ENCODE measurements around the gene CMIP. TPM values are rescaled to one million over a fixed set of nuclear protein-coding genes. Genes with fewer than 3 reads are reported as not detected.

CMIP gene
- total RNA-seq, 1 donor from 2014 or later, result 163 TPM

GRCh38 chr16:81676066-81676882, 231.7 kb downstream of the CMIP start:
- peaks cover 15% of the 10 kb centered on the region for H3K27me3 Mint-ChIP-seq (ENCODE audit: unreplicated experiment)
- DNase-seq, result no peak
- H3K36me3 Mint-ChIP-seq (ENCODE audit: unreplicated experiment), result no peaks in the 10 kb centered on the region
- H3K4me3 Mint-ChIP-seq (ENCODE audit: unreplicated experiment), result no peak overlapping the region
- peaks cover 8% of the 10 kb centered on the region for H3K9me3 Mint-ChIP-seq (ENCODE audit: unreplicated experiment)
- no peak for TF ChIP-seq CTCF (IDR thresholded peaks at IDR 0.05; ENCODE audit: partially characterized antibody, unreplicated experiment)
- H3K4me1 Mint-ChIP-seq (ENCODE audit: low read depth, unreplicated experiment), result peaks cover 5% of the 10 kb centered on the region
- no peak overlapping the region for H3K27ac Mint-ChIP-seq (ENCODE audit: unreplicated experiment)

- no peak overlapping the region for H3K4me3 Mint-ChIP-seq (ENCODE audit: unreplicated experiment)
- no peak for DNase-seq
- TF ChIP-seq CTCF (IDR thresholded peaks at IDR 0.05; ENCODE audit: partially characterized antibody, unreplicated experiment), result no peak
- peaks cover 5% of the 10 kb centered on the region for H3K4me1 Mint-ChIP-seq (ENCODE audit: low read depth, unreplicated experiment)
- H3K9me3 Mint-ChIP-seq (ENCODE audit: unreplicated experiment), result peaks cover 10% of the 10 kb centered on the region
- peak overlapping the region; percentile 39 for H3K27ac Mint-ChIP-seq (ENCODE audit: unreplicated experiment)
- H3K36me3 Mint-ChIP-seq (ENCODE audit: unreplicated experiment), result no peaks in the 10 kb centered on the region
- H3K27me3 Mint-ChIP-seq (ENCODE audit: unreplicated experiment), result peaks cover 15% of the 10 kb centered on the region
Observed at GRCh38 chr16:81676883-81677737, 232.5 kb downstream of the CMIP start.

GRCh38 chr16:81678326-81679095, 233.9 kb downstream of the CMIP start:
- H3K27me3 Mint-ChIP-seq (ENCODE audit: unreplicated experiment), result peaks cover 13% of the 10 kb centered on the region

GRCh38 chr16:81679721-81680430, 235.3 kb downstream of the CMIP start:
- H3K4me1 Mint-ChIP-seq (ENCODE audit: low read depth, unreplicated experiment), result peaks cover 7% of the 10 kb centered on the region
- H3K27me3 Mint-ChIP-seq (ENCODE audit: unreplicated experiment), result peaks cover 11% of the 10 kb centered on the region
- H3K27ac Mint-ChIP-seq (ENCODE audit: unreplicated experiment), result no peak overlapping the region
- no peaks in the 10 kb centered on the region for H3K36me3 Mint-ChIP-seq (ENCODE audit: unreplicated experiment)
- no peak for TF ChIP-seq CTCF (IDR thresholded peaks at IDR 0.05; ENCODE audit: partially characterized antibody, unreplicated experiment)
- H3K4me3 Mint-ChIP-seq (ENCODE audit: unreplicated experiment), result no peak overlapping the region
- H3K9me3 Mint-ChIP-seq (ENCODE audit: unreplicated experiment), result peaks cover 10% of the 10 kb centered on the region
- no peak for DNase-seq

More at GRCh38 chr16:81678326-81679095, 233.9 kb downstream of the CMIP start:
- H3K27ac Mint-ChIP-seq (ENCODE audit: unreplicated experiment), result no peak overlapping the region
- peaks cover 10% of the 10 kb centered on the region for H3K9me3 Mint-ChIP-seq (ENCODE audit: unreplicated experiment)
- no peak for TF ChIP-seq CTCF (IDR thresholded peaks at IDR 0.05; ENCODE audit: partially characterized antibody, unreplicated experiment)
- no peaks in the 10 kb centered on the region for H3K36me3 Mint-ChIP-seq (ENCODE audit: unreplicated experiment)
- H3K4me3 Mint-ChIP-seq (ENCODE audit: unreplicated experiment), result no peak overlapping the region
- DNase-seq, result no peak
- H3K4me1 Mint-ChIP-seq (ENCODE audit: low read depth, unreplicated experiment), result peaks cover 7% of the 10 kb centered on the region

Data from glutamatergic neuron (in vitro differentiated cells).